ENCODE results near the gene PKIG. TPM values are rescaled to one million over a fixed set of nuclear protein-coding genes. Genes with fewer than 3 reads are reported as not detected.

Gene PKIG
- total RNA-seq, 1 donor from 2014 or later = 29.5 TPM

DNA sequence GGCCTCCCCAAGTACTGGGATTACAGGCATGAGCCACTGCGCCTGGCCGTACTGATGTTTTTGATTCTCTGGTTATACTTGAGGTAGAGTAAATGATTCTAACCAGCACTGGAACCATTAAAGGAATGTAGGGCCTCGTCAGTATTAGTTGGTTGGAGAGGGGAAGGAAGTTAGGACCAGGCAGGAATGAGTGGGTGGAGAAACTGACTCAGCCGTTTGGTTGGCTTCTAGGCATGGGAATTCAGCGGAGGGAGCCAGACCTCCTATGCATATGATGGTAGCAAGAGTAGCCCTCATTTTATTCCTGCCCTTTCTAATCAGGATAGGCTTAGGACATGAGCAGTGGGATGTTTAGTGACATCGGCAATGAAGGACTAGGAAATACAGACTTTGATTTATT lies 41.5 kb upstream of the PKIG start:
- TF ChIP-seq, protein P1, sequence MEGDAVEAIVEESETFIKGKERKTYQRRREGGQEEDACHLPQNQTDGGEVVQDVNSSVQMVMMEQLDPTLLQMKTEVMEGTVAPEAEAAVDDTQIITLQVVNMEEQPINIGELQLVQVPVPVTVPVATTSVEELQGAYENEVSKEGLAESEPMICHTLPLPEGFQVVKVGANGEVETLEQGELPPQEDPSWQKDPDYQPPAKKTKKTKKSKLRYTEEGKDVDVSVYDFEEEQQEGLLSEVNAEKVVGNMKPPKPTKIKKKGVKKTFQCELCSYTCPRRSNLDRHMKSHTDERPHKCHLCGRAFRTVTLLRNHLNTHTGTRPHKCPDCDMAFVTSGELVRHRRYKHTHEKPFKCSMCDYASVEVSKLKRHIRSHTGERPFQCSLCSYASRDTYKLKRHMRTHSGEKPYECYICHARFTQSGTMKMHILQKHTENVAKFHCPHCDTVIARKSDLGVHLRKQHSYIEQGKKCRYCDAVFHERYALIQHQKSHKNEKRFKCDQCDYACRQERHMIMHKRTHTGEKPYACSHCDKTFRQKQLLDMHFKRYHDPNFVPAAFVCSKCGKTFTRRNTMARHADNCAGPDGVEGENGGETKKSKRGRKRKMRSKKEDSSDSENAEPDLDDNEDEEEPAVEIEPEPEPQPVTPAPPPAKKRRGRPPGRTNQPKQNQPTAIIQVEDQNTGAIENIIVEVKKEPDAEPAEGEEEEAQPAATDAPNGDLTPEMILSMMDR (IDR thresholded peaks at IDR 0.05) = no peak
- no peaks in the 10 kb centered on the region for H3K36me3 Mint-ChIP-seq (ENCODE audit: unreplicated experiment)
- H3K27ac Mint-ChIP-seq (ENCODE audit: unreplicated experiment) = no peak overlapping the region
- DNase-seq (ENCODE audit: extremely low spot score, unreplicated experiment) = no peak
- peaks cover 6% of the 10 kb centered on the region for H3K4me1 Mint-ChIP-seq (ENCODE audit: unreplicated experiment)
- H3K9me3 Mint-ChIP-seq (ENCODE audit: unreplicated experiment) = no peaks in the 10 kb centered on the region
- H3K27me3 Mint-ChIP-seq (ENCODE audit: unreplicated experiment) = no peaks in the 10 kb centered on the region
- no peak overlapping the region for H3K4me3 Mint-ChIP-seq (ENCODE audit: unreplicated experiment)

DNA sequence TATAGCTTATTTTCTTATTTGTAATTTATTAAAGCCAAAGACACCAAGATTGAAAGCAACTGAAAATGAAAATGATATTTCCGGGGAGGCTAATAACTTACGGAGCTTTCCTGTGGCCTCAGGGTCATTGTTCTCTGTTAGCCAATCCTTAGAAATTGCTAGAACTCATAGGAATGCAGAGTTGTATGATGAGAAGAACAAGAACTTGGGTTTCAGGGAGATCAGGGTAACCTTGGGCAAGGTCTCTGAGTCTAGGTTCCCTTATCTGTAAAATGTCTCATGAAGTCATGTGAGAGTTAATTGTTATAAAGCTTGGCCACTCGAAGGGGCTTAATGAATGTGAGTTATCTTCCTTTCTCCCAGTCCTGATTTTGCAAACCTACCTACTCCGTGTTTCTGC lies 40.4 kb upstream of the PKIG start:
- TF ChIP-seq, protein P1 (IDR thresholded peaks at IDR 0.05) = no peak
- no peaks in the 10 kb centered on the region for H3K9me3 Mint-ChIP-seq (ENCODE audit: unreplicated experiment)
- H3K4me1 Mint-ChIP-seq (ENCODE audit: unreplicated experiment) = peaks cover 6% of the 10 kb centered on the region
- H3K36me3 Mint-ChIP-seq (ENCODE audit: unreplicated experiment) = no peaks in the 10 kb centered on the region
- H3K27ac Mint-ChIP-seq (ENCODE audit: unreplicated experiment) = no peak overlapping the region
- no peak overlapping the region for H3K4me3 Mint-ChIP-seq (ENCODE audit: unreplicated experiment)
- H3K27me3 Mint-ChIP-seq (ENCODE audit: unreplicated experiment) = no peaks in the 10 kb centered on the region
- DNase-seq (ENCODE audit: extremely low spot score, unreplicated experiment) = no peak

DNA sequence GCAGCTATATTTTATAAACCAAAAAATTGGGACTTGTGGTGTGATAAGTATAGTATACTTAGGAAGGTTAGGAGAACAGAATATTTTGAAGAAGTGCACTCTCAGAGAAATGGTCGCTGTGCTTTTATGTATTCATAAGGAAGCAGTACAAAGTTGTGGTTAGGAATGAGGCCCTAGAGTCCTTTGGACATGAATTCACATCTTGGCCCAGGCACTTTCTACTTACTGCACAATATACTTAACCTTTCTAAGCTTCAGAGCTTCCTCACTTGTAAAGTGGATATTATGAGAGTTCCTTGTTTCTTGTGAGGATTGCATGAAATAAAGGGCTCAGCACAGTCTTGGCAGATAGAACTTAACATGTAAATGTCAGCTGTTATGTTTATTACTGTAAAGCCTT lies 39.5 kb upstream of the PKIG start:
- H3K27me3 Mint-ChIP-seq (ENCODE audit: unreplicated experiment) = no peaks in the 10 kb centered on the region
- TF ChIP-seq, protein P1 (IDR thresholded peaks at IDR 0.05) = no peak
- H3K4me1 Mint-ChIP-seq (ENCODE audit: unreplicated experiment) = peaks cover 14% of the 10 kb centered on the region
- no peak overlapping the region for H3K27ac Mint-ChIP-seq (ENCODE audit: unreplicated experiment)
- no peaks in the 10 kb centered on the region for H3K36me3 Mint-ChIP-seq (ENCODE audit: unreplicated experiment)
- DNase-seq (ENCODE audit: extremely low spot score, unreplicated experiment) = no peak
- H3K9me3 Mint-ChIP-seq (ENCODE audit: unreplicated experiment) = no peaks in the 10 kb centered on the region
- no peak overlapping the region for H3K4me3 Mint-ChIP-seq (ENCODE audit: unreplicated experiment)

DNA sequence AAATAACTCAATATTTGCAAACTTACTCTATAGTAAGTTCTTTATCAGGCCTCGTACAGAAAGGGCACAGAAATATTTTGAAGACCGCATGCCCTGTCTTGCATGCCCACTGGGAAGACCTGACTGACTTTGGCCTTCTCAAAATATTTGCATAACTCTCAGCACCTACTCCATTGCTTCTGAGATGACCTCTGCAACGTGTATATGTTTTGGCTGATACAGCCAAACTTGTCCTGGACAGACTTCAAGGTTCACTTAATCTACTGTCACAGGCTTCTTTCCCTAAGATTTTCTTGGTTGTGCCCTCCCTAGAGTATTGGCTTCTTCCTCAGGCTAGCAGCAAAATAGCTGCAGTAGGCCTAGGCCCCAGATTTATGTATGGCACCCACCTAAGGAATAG lies 39.0 kb upstream of the PKIG start:
- peaks cover 19% of the 10 kb centered on the region for H3K4me1 Mint-ChIP-seq (ENCODE audit: unreplicated experiment)

DNA sequence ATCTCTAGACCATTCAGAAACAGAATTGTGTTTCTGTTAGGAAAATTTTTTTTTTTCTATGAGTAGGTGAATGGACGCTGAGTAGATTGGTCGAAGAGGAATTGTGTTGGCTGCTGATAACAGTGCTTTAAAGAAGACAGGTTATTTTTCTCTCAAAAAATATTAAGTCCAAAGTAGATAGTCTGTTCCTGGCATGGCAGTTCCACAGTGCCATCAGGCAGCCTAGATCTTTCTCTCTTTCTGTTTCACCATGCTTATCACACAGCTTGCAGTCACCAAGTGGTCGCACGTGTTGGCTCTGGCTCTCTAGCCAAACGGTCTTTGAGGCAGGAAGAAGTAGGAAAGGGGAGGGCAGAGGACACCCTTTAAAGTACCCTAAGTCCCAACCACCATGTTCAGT lies 38.1 kb upstream of the PKIG start:
- Mint-ChIP-seq H3K27me3 (ENCODE audit: unreplicated experiment) (no peaks in the 10 kb centered on the region), H3K27ac (ENCODE audit: unreplicated experiment) (no peak overlapping the region), H3K4me1 (ENCODE audit: unreplicated experiment) (peaks cover 28% of the 10 kb centered on the region), H3K36me3 (ENCODE audit: unreplicated experiment) (no peaks in the 10 kb centered on the region), H3K4me3 (ENCODE audit: unreplicated experiment) (no peak overlapping the region), H3K9me3 (ENCODE audit: unreplicated experiment) (no peaks in the 10 kb centered on the region)
- TF ChIP-seq, protein P1 (IDR thresholded peaks at IDR 0.05) = no peak
- no peak for DNase-seq (ENCODE audit: extremely low spot score, unreplicated experiment)

More for the DNA sequence above, 39.0 kb upstream of the PKIG start:
- Mint-ChIP-seq H3K27ac (ENCODE audit: unreplicated experiment) (no peak overlapping the region), H3K27me3 (ENCODE audit: unreplicated experiment) (no peaks in the 10 kb centered on the region), H3K9me3 (ENCODE audit: unreplicated experiment) (no peaks in the 10 kb centered on the region), H3K4me3 (ENCODE audit: unreplicated experiment) (no peak overlapping the region), H3K36me3 (ENCODE audit: unreplicated experiment) (no peaks in the 10 kb centered on the region)
- TF ChIP-seq, protein P1 (IDR thresholded peaks at IDR 0.05) = no peak
- no peak for DNase-seq (ENCODE audit: extremely low spot score, unreplicated experiment)
